Ishikawa (cell line): ENCODE results near the gene MRPS6.

Source experiments
- CEBPB ChIP-seq: IDR thresholded peaks from 2 replicates; pipeline ENCODE4 v1.6.1; 2012
- CREB1 ChIP-seq: IDR thresholded peaks from 2 replicates; pipeline ENCODE4 v1.6.1; 2012; ENCODE audit warnings: low read depth
- EGR1 ChIP-seq: IDR thresholded peaks from 2 replicates; pipeline ENCODE4 v1.6.1; 2012
- EP300 ChIP-seq: IDR thresholded peaks from 2 replicates; pipeline ENCODE4 v1.6.1; 2012; ENCODE audit warnings: borderline replicate concordance
- FOXM1 ChIP-seq: IDR thresholded peaks from 2 replicates; pipeline ENCODE4 v1.6.1; 2012; ENCODE audit warnings: low read depth, borderline replicate concordance
- NFIC ChIP-seq: IDR thresholded peaks from 2 replicates; pipeline ENCODE4 v1.6.1; 2012
- RAD21 ChIP-seq: IDR thresholded peaks from 2 replicates; pipeline ENCODE4 v1.6.1; 2012; ENCODE audit warnings: low read depth
- TAF1 ChIP-seq: IDR thresholded peaks from 2 replicates; pipeline ENCODE4 v1.6.1; 2012; ENCODE audit warnings: low read depth, mild to moderate bottlenecking
- TCF12 ChIP-seq: IDR thresholded peaks from 2 replicates; pipeline ENCODE4 v1.6.1; 2012; ENCODE audit warnings: low read depth
- TEAD4 ChIP-seq: IDR thresholded peaks from 2 replicates; pipeline ENCODE4 v1.6.1; 2012
- YY1 ChIP-seq: IDR thresholded peaks from 2 replicates; pipeline ENCODE4 v1.6.1; 2012; ENCODE audit warnings: low read depth
- ZBTB7A ChIP-seq: IDR thresholded peaks from 2 replicates; pipeline ENCODE4 v1.6.1; 2012; ENCODE audit warnings: low read depth
- TF ChIP-seq, protein P1 (sequence below): IDR thresholded peaks from 2 replicates; pipeline ENCODE4 v1.6.1; 2012
- TF ChIP-seq, protein P2 (sequence below): IDR thresholded peaks from 2 replicates; pipeline ENCODE4 v1.6.1; 2012; ENCODE audit warnings: low read depth, mild to moderate bottlenecking
- TF ChIP-seq, protein P3 (sequence below): IDR thresholded peaks from 2 replicates; pipeline ENCODE4 v1.6.1; 2012

The MRPS6 gene

DNA sequence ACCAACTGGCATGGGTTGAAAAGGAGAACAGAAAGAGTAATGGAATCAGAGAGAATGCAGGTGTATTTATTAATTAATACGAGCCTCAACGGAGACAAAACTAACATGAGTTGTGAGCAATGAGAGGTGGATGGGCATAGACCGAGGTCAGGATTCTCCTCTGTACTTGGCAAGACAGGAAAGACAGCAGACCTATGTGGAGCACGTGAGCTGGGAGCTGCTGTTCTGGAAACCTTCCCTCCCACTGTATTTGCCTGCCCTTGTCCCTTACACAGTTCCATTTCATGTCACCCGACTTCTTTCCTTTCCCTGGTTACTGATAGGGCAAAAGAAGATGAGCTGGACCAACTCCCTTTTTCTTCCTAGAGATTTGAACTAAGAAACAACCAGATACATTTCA is 110.9 kb downstream of the MRPS6 start:
- TF ChIP-seq ZBTB7A (no peak), FOXM1 (no peak), YY1 (no peak)

DNA sequence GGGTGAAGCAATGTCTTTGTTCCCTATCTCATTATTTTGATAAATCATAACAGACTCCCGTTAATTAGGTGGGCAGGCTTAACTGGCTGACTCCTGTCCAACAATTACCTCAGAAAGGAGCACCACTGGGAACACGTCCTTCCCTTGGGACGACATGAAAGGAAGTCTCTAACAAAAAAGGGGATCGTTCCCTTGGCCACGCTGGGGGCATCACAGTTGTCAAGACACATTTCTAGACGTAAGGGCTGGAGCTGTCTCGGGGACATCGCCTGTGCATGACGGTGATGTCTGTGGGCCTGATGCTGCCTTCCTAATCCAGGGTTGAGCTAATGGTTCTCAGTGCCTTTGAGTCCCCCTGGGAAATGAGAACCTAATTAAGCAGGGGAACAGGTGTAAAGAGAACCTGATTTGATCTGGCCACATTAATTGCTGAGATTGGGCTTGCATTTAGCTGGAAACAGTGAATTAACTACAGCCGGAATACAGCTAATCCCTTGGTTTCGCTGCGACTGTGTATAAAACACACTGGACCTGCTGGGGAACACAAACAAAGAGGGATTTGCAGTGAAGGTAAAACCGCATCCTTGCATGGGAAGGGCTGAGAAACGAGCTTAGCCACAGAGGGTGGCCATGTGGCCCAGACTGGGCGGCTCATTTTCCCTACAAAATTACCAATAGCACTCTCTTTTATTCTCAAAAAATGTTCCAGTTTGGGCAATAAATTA is 111.8 kb downstream of the MRPS6 start:
- TF ChIP-seq YY1: no peak
- TF ChIP-seq, protein P1, sequence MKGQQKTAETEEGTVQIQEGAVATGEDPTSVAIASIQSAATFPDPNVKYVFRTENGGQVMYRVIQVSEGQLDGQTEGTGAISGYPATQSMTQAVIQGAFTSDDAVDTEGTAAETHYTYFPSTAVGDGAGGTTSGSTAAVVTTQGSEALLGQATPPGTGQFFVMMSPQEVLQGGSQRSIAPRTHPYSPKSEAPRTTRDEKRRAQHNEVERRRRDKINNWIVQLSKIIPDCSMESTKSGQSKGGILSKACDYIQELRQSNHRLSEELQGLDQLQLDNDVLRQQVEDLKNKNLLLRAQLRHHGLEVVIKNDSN: no peak
- TF ChIP-seq EP300: no peak
- TF ChIP-seq, protein P2, sequence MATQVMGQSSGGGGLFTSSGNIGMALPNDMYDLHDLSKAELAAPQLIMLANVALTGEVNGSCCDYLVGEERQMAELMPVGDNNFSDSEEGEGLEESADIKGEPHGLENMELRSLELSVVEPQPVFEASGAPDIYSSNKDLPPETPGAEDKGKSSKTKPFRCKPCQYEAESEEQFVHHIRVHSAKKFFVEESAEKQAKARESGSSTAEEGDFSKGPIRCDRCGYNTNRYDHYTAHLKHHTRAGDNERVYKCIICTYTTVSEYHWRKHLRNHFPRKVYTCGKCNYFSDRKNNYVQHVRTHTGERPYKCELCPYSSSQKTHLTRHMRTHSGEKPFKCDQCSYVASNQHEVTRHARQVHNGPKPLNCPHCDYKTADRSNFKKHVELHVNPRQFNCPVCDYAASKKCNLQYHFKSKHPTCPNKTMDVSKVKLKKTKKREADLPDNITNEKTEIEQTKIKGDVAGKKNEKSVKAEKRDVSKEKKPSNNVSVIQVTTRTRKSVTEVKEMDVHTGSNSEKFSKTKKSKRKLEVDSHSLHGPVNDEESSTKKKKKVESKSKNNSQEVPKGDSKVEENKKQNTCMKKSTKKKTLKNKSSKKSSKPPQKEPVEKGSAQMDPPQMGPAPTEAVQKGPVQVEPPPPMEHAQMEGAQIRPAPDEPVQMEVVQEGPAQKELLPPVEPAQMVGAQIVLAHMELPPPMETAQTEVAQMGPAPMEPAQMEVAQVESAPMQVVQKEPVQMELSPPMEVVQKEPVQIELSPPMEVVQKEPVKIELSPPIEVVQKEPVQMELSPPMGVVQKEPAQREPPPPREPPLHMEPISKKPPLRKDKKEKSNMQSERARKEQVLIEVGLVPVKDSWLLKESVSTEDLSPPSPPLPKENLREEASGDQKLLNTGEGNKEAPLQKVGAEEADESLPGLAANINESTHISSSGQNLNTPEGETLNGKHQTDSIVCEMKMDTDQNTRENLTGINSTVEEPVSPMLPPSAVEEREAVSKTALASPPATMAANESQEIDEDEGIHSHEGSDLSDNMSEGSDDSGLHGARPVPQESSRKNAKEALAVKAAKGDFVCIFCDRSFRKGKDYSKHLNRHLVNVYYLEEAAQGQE: no peak
- TF ChIP-seq CEBPB: no peak
- no peak for TF ChIP-seq TAF1
- TF ChIP-seq TCF12: no peak
- no peak for TF ChIP-seq FOXM1
- no peak for TF ChIP-seq ZBTB7A
- TF ChIP-seq TEAD4: no peak
- no peak for TF ChIP-seq NFIC
- TF ChIP-seq RAD21: no peak
- TF ChIP-seq CREB1: no peak
- TF ChIP-seq EGR1: no peak
- TF ChIP-seq, protein P3, sequence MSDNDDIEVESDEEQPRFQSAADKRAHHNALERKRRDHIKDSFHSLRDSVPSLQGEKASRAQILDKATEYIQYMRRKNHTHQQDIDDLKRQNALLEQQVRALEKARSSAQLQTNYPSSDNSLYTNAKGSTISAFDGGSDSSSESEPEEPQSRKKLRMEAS: no peak

DNA sequence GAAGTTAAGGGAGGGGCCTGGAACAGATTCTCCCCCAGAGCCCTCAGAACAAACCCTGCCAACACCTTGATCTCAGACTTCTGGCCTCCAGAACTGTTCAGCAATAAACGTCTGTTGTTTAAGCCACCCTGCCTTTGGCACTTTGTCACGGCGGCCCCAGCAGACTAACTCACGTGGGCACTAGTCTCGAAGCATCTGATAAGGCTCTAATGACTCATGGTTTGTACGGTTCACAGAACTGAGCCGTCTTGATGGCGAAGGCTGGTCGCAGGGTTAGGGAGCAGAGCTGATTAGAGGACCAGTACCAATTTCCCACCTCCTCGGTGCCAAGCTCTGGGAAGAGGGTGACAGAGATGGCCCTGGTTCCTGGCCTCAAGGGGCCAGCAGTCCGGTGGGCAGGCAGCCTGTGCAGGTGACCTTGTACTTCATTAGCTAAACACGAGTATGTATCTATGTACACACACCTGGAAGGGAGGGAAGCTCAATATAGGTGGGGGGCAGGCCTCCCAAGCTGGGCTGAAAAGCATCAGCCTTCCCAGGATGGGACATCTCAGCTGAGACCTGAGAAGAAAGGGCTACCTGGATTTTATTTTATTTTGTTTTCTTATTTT is 112.8 kb downstream of the MRPS6 start:
- TF ChIP-seq TCF12 (no peak), FOXM1 (no peak), YY1 (no peak), TEAD4 (no peak), NFIC (no peak), EP300 (no peak), EGR1 (no peak), CREB1 (no peak), TAF1 (no peak), CEBPB (no peak)
- TF ChIP-seq, protein P2: no peak
- TF ChIP-seq, protein P3: no peak

DNA sequence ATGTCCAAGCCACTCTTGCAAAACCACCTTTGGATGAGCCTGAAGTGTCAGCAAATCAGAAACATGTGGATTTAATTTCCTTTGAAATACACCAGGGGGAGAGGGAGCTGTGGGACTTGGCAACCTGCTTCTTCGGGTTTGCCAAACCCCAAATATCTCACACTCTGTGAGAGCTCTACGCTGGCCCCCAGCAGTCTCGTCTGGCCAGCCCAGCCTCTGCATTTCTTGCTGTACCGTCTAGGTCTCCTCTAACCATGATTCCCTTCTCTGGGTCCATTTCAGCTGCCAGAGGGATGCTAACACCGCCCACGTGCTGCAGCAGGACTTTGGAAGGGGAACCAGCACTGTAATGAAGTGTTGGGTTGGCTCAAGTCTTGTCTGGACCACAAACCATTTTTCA is 114.6 kb downstream of the MRPS6 start:
- TF ChIP-seq TEAD4: no peak
- TF ChIP-seq EP300: no peak
- TF ChIP-seq, protein P2: no peak
- no peak for TF ChIP-seq CEBPB
- TF ChIP-seq, protein P1: no peak
- no peak for TF ChIP-seq NFIC
- no peak for TF ChIP-seq RAD21
- TF ChIP-seq EGR1: no peak
- no peak for TF ChIP-seq FOXM1
- TF ChIP-seq TCF12: no peak
- TF ChIP-seq CREB1: no peak
- TF ChIP-seq, protein P3: no peak
- TF ChIP-seq YY1: no peak
- no peak for TF ChIP-seq TAF1
- no peak for TF ChIP-seq ZBTB7A
